Prostate gland (tissue), 2 donors: ENCODE results near the gene PSAPL1. TPM values are rescaled to one million over a fixed set of nuclear protein-coding genes. Genes with fewer than 3 reads are reported as not detected.

ENCODE experiments used
- DNase-seq: peaks from one replicate; pipeline ENCODE4 v3.0.0-alpha.2; 2019; ENCODE audit warnings: low spot score
- H3K27ac ChIP-seq, 2 donors: fragments of 200-600 bp; sonication (generic); 2 replicates each; pipeline ENCODE4 v1.5.1; 2017 to 2019
- H3K27me3 ChIP-seq: fragments of 200-600 bp; sonication (generic); replicated peaks from 2 replicates; pipeline ENCODE4 v1.5.1; 2019; ENCODE audit not compliant: insufficient read depth
- H3K36me3 ChIP-seq, 2 donors: fragments of 200-600 bp; sonication (generic); 1 replicate in 1 of 2; 2 replicates in 1 of 2; pipeline versions ENCODE4 v1.5.1 to v1.8.1; 2017 to 2019
- H3K4me1 ChIP-seq: fragments of 200-600 bp; sonication (generic); replicated peaks from 2 replicates; pipeline ENCODE4 v1.5.1; 2019
- H3K4me3 ChIP-seq, 2 donors: fragments of 200-600 bp; sonication (generic); 2 replicates each; pipeline ENCODE4 v1.5.1; 2017 to 2019
- H3K9me3 ChIP-seq: fragments of 200-600 bp; sonication (generic); 2 replicates; pipeline ENCODE4 v1.5.1; 2017
- POLR2A ChIP-seq: fragments of 450-650 bp; IDR thresholded peaks from one replicate; pipeline ENCODE4 v1.6.1; 2016; ENCODE audit warnings: antibody characterized with exemption, mild to moderate bottlenecking
- POLR2AphosphoS5 ChIP-seq: sonication (generic); formaldehyde crosslinking; IDR thresholded peaks from one replicate; pipeline ENCODE4 v1.6.1; 2017; ENCODE audit warnings: antibody characterized with exemption
- WGBS: methylation state at CpG from one replicate; pipeline ENCODE4 v1.1.5; 2018; 5-methylcytosine and 5-hydroxymethylcytosine counted together
- intact Hi-C: fragments of 100-400 bp; cut with DNase I; formaldehyde crosslinking; loops from one replicate; pipeline ENCODE4 v1.14.2; 2022
- total RNA-seq, 2 donors: library from RNA; depleted of rRNA; stranded (reverse); fragments of >200 nt; gene quantifications; one replicate each; pipeline ENCODE4 v1.1.0, GENCODE V29; 2016
- TF ChIP-seq, protein P1 (sequence below), 4 experiments: fragments of 200-600 bp in 2 of 4; fragments of 450-650 bp in 2 of 4; sonication (generic) in 2 of 4; IDR thresholded peaks; 1 replicate in 3 of 4; 2 replicates in 1 of 4; pipeline ENCODE4 v1.5.1; 2016 to 2019; ENCODE audit warnings: antibody characterized with exemption in 4 of 4, mild to moderate bottlenecking in 2 of 4, moderate library complexity in 2 of 4

The PSAPL1 gene
- total RNA-seq, 2 donors from 2014 or later, result 0.05 to 12.9 TPM

DNA sequence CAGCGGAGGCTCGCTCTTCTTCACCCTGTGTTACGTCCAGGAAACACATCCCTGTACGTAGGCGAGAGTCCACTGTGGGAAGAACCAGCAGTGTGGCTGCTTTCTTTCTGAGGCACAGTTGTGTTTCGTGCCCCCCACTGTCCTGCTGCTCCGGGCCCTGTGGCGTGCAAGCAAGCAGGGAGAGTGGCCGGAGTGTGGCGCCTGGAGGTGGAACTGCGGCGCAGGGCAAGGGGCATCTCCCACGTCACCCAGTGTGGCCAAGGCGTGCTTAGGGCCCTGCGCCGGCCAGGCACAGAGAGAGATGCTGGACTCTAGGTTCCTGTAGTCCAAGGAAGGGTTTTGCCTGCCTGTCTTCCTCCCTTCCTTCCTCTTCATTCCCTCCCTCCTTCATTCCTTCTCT is 13.3 kb upstream of the PSAPL1 start:
- 70% methylated on average over 16 of the region's 16 CpGs for WGBS
- TF ChIP-seq POLR2AphosphoS5, result no peak
- no peak for TF ChIP-seq POLR2A
- TF ChIP-seq, protein P1, sequence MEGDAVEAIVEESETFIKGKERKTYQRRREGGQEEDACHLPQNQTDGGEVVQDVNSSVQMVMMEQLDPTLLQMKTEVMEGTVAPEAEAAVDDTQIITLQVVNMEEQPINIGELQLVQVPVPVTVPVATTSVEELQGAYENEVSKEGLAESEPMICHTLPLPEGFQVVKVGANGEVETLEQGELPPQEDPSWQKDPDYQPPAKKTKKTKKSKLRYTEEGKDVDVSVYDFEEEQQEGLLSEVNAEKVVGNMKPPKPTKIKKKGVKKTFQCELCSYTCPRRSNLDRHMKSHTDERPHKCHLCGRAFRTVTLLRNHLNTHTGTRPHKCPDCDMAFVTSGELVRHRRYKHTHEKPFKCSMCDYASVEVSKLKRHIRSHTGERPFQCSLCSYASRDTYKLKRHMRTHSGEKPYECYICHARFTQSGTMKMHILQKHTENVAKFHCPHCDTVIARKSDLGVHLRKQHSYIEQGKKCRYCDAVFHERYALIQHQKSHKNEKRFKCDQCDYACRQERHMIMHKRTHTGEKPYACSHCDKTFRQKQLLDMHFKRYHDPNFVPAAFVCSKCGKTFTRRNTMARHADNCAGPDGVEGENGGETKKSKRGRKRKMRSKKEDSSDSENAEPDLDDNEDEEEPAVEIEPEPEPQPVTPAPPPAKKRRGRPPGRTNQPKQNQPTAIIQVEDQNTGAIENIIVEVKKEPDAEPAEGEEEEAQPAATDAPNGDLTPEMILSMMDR (IDR thresholded peaks at IDR 0.05), result no peak
- Histone ChIP-seq H3K36me3 (no peaks in the 10 kb centered on the region), H3K9me3 (no peaks in the 10 kb centered on the region), H3K4me1 (no peaks in the 10 kb centered on the region), H3K27me3 (no peaks in the 10 kb centered on the region), H3K4me3 (no peak overlapping the region), H3K27ac (no peak overlapping the region)
- intact Hi-C loops, result no loop called here
- no peak for DNase-seq

DNA sequence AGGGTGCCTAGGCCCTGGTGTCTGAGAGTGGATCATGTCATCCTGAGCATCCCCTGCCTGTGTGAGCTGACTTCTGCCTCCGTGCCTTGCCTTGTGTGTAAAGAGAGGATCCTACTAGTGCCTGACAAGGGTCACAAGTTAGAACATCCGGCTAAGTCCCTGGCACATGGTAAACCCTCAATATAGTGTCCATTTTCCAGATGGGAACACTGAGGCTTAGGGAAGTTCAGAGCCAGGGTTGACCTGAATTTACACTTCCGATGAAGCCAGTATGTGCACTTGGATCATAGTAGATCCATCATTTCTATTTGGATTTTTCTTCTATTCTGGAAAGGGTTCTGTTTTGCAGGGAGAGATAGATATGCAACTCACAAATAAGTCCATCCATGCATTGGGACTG is 12.5 kb upstream of the PSAPL1 start:
- TF ChIP-seq, protein P1 (IDR thresholded peaks at IDR 0.05), result no peak
- TF ChIP-seq POLR2A, result no peak
- no peak for TF ChIP-seq POLR2AphosphoS5
- WGBS, result 93% methylated on average over 3 of the region's 3 CpGs
- H3K27ac ChIP-seq, result no peak overlapping the region

DNA sequence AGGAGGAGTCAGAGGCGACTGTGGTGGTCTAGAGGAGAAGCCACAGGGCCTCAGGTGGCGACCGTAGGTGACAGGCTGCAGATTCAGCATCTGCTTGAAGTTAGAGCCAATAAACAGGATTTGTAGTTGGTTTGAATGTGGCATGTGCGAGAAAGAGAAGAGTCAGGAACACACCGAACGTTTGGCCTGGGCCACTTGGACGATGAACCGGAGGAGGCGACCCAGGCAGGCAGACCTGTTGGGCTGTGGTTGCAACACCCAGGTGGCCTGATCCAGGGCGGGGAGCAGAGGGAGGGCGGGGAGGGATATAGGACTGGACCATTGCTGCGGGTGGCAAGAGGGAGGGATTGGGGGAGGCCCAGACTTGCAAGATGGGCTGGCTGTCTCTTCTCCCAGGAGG is 10.0 kb upstream of the PSAPL1 start:
- H3K27me3 ChIP-seq, result no peaks in the 10 kb centered on the region
- H3K4me1 ChIP-seq, result no peaks in the 10 kb centered on the region
- WGBS, result 87% methylated on average over 12 of the region's 12 CpGs
- H3K9me3 ChIP-seq, result no peaks in the 10 kb centered on the region
- no peaks in the 10 kb centered on the region for H3K36me3 ChIP-seq
- no peak overlapping the region for H3K27ac ChIP-seq
- TF ChIP-seq POLR2A, result no peak
- TF ChIP-seq, protein P1 (IDR thresholded peaks at IDR 0.05), result no peak
- no peak for TF ChIP-seq POLR2AphosphoS5
- intact Hi-C loops, result no loop called here
- no peak overlapping the region for H3K4me3 ChIP-seq
- no peak for DNase-seq

More for the DNA sequence above, 12.5 kb upstream of the PSAPL1 start:
- Histone ChIP-seq H3K9me3 (no peaks in the 10 kb centered on the region), H3K36me3 (no peaks in the 10 kb centered on the region), H3K27me3 (no peaks in the 10 kb centered on the region), H3K4me1 (no peaks in the 10 kb centered on the region), H3K4me3 (no peak overlapping the region)
- intact Hi-C loops, result no loop called here
- no peak for DNase-seq

DNA sequence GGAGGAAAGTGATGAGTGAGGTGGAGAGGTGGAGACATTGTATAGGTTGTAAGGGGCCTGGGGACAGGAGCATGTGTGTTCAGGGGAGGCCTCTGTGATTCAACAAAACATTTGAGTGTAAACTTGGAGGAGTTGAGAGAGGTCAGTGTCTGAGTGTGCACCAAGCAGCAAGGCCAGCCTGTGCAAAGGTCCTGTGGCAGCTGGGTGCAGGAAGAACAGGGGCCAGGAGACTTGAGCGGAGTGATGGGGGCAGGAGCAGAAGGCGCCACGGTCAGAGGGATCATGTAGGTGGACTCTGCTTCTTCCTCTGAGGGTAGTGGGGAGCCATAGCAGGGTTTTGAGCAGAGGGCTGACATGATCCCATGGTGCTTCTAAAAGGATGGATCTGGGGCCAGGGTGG is 9.6 kb upstream of the PSAPL1 start:
- WGBS, result 74% methylated on average over 3 of the region's 3 CpGs
- H3K4me1 ChIP-seq, result no peaks in the 10 kb centered on the region
- H3K4me3 ChIP-seq, result no peak overlapping the region
- intact Hi-C loops, result no loop called here
- no peaks in the 10 kb centered on the region for H3K27me3 ChIP-seq
- H3K36me3 ChIP-seq, result no peaks in the 10 kb centered on the region
- H3K27ac ChIP-seq, result no peak overlapping the region
- no peak for DNase-seq
- TF ChIP-seq POLR2A (no peak), POLR2AphosphoS5 (no peak)
- TF ChIP-seq, protein P1 (IDR thresholded peaks at IDR 0.05), result no peak
- no peaks in the 10 kb centered on the region for H3K9me3 ChIP-seq

DNA sequence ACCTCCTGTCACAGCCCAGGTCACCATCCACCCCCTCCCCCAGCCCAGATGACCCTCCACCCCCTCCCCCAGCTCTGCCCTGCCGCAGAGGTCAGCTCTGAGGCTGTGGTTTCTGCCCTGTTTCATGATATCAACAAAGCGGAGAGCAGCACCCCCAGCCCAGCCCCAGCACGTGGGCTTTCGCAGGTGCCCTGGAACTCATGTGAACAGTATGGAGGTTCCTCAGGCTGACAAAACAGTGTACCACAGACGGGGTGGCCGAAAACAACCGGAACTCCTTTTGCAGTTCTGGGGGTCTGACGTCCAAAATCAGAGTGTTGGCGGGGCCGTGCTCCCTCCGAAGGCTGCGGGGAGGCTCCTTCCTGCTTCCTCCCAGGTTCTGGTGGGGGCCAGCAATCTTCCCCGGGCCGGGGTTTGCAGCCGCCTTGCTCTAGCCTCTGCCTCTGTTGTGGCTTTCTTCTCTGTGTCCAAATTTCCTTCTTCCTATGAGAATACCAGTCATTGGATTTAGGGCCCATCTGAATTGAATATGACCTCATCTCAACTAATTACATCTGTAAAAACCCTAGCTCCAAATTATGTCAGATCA is 7.9 kb upstream of the PSAPL1 start:
- H3K4me1 ChIP-seq, result no peaks in the 10 kb centered on the region
- 78% methylated on average over 15 of the region's 15 CpGs for WGBS
- no peak overlapping the region for H3K4me3 ChIP-seq
- no peaks in the 10 kb centered on the region for H3K27me3 ChIP-seq
- H3K36me3 ChIP-seq, result no peaks in the 10 kb centered on the region
- TF ChIP-seq POLR2A (no peak), POLR2AphosphoS5 (no peak)
- TF ChIP-seq, protein P1 (IDR thresholded peaks at IDR 0.05), result no peak
- no peaks in the 10 kb centered on the region for H3K9me3 ChIP-seq
- intact Hi-C loops, result no loop called here
- no peak for DNase-seq
- no peak overlapping the region for H3K27ac ChIP-seq
